GM21529 (cell line): ENCODE measurements around the gene SAT2.

Source experiments
- ATAC-seq: cut with Tn5 transposase; IDR thresholded peaks from one replicate; pipeline ENCODE4 v1.9.1; 2021; ENCODE audit not compliant: unreplicated experiment

SAT2 gene

DNA sequence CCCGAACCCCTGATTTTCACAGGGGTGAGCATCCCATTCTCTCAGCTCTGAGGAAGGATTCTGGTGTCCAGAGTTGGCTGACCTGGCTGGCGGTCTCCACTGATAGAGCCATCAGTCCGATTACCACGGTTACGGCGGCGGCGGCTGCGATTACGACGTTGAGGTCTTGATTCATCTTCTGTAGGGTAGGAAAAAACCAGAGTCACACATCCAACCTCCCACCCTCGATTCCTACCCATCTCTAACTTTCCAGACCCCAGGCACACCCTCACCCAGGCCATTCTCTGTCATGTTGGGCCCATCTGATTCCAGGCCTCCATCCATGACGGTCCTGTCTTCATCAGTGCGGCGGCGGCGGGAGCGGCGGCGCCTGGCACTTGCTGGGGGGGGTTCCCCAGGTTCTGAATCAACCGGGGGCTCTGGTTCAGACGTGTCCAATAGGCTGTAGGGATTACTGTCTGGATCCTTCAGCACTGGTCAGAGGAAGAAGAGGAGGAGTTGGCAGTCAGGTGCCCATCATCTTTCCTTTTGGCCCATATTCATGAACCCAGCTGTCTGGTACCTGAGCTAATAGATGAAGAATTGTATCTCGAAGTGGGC lies 35.1 kb downstream of the SAT2 start:
- ATAC-seq, result no peak

DNA sequence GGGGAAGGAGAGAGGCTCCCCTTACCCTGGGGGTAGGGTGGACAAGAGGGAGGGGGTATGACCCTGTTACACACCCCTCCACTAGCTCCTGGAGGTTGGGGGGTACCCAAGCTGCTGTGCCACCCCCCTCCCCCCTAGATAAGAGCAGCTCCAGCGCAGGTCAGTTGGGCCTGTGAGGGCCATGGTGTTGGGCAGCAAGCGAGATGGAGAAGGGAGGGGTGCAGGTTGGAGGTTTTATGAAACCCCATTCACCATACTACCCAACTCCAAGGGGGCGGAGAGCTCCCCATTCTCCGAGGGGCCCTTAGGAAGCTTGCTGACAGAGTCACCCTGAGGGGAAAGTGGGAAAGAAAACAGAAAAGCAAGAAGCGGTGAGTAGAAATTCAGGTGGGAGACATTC lies 36.0 kb downstream of the SAT2 start:
- ATAC-seq, result no peak

DNA sequence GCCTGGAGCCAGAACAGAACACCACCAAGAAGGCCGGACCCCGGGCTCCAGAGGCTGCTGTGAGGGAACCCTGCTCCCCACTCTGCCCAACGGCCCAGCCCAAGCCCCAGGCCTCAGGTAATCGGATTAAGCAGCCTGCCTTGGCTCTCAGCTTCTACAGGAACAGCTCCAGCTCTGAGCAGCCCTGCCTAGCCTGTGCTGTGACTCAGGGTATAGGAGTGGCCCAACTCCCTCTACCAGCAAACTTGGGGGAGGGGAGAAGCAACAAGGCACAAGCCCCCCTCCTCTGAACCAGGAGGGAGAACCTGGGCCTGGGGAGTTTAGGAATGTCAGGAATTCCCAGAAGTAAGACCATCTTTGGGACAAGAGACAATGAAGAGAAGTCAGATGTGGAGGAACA lies 36.9 kb downstream of the SAT2 start:
- no peak for ATAC-seq

DNA sequence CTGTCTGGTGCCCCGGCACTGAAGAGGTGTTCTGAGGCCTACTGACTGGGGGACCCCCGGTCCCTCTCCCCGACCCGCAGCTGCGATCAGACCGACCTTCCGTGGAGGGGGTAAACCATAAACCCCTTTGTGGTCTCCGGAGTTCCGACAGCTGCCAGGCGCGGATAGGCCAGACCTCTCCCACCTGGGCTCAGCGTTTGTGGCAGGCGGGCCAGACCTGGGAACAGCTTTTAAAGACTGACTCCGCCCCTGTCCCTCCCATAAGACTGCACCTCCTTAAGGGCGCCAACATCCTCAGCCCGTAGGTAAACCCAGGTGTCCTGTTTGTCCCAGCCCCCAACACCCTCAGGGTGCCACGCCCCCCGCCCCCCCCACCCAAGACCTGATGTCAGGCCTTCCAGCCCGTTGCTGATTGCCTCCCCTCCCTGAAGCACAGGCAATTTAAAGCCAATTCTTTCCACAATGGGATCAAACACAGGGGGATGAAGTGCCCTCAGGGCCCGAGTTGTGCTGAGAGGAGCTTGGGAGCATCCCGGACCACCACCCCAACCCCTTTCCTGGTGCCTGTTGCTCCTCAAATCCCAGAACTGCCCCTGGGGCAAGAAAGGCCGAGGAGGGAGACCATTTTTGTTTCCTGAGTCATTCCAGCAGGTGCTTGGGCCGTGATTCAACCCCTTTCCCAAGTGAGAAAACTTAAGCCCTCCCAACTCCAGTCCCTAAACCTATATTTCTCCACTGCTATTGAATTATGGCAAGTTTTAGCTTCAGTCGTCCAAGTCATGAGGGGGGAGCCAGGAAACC lies 37.5 kb downstream of the SAT2 start, which contains the start of gene SOX15:
Gene SOX15 (minus strand): TSS at position 204 of the 801 bp plus-strand sequence. CDS start 418 bp downstream, outside the sequence.
- no peak for ATAC-seq

DNA sequence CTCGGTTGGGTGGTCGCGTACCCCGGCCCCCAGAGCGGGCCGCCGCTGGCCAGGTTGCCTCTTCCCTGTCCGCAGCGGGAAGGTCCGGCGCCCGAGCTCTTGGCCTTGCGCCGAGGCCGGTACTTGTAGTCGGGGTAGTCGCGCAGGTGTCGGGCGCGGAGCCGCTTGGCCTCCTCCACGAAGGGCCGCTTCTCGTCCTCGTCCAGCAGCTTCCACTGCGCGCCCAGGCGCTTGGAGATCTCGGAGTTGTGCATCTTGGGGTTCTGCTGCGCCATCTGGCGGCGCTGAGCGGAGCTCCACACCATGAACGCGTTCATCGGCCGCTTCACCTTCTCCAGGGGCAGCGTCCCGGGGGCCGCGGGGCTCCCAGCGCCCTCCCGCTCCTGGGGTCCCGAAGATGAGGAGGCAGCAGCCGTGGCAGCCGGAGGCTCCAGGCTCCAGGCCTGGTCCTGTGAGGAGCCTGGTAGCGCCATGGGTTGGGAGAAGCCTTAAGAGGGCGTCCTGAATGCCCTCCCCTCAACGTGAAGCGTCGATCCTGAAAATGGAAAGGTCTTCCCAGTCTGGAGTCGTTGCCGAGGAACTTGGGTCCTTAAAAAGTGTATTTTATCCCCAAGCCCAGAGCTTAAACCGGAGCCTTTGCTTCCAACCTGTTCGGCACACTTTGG lies 38.3 kb downstream of the SAT2 start:
- no peak for ATAC-seq

DNA sequence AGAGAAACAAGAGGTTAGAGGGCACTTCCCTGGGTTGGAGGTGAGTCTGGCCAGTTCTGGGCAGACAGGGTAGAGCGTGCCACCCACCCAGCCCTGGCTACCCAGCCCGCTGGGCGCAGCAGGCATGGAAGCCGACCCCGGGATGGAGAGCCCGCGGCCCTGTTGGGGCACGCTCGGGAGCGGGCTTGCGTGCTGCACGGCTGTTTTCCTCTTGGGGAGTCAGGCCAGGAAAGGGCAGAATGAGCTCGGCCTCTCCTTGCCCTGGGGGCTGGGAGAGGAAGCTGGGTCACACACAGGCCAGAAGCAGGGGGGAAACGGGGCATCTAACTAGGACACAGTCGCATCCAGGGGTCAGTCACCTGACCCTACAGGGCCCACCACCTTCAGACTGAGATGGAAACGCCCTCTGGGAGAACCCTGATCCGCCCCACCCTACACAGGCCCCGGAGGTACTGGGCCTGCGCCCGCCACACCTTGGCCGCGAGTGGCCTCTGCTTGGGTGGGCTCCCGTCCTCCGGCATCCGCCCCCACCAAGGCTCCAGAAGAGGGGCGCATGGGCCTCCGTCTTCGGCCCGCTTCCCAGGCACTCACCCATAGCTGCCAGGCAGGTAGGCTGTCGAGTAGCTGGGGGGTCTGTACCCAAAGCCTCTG lies 38.9 kb downstream of the SAT2 start:
- ATAC-seq, result no peak

DNA sequence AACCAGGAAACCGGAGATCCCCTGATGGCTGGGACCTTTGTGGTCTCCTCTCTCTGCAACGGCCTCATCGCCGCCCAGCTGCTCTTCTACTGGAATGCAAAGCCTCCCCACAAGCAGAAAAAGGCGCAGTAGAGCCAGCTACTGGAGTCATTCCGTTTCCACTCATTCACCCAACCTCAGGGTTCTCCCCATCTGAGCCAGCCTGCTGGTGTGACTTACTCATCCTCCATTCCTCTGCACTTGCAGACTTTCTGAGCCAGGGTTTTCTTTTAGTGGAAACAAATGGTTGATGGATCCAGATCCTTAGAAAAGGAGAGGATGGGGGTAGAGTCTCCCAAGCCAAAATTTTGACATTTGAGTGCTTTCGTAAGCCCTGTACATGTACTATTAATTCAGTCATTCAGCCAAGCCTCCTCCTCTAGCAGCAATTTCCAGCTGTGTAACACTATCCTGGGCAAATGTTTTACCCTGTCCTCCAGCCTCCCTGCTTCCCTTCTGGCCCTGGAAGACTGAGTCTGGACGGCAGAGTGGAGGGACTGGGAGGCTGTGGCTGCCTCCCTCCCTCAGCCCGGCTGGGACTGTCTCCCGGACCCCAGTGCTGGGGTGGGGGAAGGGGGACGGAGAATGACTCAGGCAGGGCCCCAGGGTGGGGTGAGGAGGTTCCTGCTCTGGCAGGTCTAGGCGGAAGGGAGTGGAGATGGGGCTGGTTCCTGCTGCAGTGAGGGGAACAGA lies 40.0 kb downstream of the SAT2 start:
- no peak for ATAC-seq

DNA sequence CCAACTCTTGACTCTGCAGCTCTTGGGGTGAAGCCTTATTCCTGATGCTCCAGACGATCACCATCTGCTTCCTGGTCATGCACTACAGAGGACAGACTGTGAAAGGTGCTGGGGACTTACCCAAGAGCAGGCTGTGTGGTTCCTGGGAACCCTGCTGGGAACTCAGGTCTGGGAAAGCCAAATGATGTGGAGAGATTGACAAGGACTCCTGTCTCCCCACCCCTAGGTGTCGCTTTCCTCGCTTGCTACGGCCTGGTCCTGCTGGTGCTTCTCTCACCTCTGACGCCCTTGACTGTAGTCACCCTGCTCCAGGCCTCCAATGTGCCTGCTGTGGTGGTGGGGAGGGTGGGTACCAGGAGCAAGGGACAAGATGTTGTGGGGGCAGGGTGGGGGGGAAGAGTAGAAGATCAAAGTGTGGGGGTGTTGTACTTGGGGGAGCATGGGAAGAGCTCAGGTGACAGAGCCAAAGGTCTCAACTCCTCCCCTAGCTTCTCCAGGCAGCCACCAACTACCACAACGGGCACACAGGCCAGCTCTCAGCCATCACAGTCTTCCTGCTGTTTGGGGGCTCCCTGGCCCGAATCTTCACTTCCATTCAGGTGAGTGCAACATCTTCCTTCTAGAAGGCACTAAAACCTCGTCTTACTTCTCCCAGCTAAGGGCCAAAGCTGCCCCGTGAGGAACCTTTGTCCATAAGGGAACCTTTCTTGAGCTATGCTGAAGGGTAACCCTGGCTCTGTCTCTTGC lies 40.8 kb downstream of the SAT2 start:
- no peak for ATAC-seq

DNA sequence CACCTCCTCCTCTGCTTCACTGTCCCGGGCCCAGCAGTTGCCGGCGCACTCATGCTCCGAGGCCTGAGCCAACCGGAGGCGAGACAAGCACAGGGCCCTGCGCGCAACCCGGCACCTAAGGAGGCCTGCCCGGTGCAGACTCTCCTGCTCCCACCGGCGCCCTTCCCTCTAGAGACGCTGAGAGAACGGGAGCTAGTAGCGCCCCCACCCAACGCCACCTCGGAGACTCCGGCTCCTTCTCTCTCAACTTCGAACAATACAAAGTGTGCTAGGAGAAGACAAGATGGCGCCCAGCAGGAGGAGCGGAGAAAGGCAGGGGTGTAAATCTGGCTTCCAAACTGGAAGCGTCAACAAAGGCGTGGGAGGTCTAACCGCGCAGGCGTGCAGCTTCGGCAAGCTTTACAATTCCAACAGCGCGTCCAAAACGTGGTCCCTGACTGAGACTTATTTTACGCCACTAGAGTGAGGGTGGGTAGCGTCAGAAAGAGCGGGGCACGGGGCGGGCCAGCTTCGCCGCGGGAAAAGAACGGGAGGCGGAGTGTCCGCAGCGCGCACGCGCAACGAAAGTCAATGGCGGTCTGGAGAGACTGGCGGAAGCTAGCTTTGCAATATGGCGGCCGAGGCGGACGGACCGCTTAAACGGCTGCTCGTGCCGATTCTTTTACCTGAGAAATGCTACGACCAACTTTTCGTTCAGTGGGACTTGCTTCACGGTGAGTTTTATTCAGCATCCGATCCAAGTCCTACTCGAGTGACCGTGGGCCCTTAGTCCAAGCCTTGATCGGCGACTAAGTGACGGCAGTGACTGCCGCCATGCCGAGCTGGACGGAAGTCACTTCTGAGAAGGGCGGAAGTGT lies 44.1 kb downstream of the SAT2 start, which contains the start of gene MPDU1:
Gene MPDU1 (plus strand): TSS at position 600 of the 857 bp plus-strand sequence. CDS start 11 bp downstream, at position 611.
- ATAC-seq, result peak; percentile 61

DNA sequence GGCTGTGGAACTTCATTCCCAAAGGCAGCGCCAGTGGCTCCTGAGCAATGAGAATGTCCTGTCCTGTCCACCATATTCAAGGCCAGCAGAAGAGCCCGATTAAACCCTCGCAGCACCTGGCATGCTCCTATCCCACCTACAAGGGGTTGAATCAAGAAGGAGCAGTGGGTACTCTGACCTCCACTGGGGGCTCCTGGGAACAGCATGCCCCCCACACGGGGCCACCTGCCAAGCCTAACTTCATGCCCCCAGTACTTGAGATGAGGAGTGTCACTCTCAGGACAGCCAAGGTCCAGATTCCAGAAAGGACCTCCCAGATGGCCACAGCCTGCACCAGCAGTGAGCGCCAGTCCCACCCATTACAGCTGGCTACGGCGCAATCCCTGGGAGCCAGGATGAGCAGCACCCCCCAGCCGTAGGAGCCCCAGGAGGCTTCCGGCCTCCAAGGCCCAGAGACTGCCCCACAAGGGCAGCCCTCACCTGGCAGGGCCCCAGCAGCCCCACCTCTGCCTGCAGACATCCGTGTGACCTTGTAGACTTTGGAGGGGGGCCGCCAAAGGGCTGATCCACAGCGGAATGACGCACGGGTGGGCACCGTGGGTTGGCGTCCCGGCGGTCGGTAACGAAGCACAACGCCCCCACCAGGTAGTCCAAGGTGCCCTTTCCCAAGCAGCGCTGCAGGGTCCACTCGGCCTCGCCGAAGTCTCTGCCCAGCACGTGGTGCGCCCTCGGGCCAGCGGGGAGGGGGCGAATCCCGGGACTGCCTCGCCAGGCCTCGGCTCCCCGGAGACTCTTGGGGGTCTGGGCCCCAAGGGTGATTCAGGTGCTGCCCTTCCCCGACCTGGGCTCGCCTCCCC lies 45.0 kb downstream of the SAT2 start:
- no peak for ATAC-seq

DNA sequence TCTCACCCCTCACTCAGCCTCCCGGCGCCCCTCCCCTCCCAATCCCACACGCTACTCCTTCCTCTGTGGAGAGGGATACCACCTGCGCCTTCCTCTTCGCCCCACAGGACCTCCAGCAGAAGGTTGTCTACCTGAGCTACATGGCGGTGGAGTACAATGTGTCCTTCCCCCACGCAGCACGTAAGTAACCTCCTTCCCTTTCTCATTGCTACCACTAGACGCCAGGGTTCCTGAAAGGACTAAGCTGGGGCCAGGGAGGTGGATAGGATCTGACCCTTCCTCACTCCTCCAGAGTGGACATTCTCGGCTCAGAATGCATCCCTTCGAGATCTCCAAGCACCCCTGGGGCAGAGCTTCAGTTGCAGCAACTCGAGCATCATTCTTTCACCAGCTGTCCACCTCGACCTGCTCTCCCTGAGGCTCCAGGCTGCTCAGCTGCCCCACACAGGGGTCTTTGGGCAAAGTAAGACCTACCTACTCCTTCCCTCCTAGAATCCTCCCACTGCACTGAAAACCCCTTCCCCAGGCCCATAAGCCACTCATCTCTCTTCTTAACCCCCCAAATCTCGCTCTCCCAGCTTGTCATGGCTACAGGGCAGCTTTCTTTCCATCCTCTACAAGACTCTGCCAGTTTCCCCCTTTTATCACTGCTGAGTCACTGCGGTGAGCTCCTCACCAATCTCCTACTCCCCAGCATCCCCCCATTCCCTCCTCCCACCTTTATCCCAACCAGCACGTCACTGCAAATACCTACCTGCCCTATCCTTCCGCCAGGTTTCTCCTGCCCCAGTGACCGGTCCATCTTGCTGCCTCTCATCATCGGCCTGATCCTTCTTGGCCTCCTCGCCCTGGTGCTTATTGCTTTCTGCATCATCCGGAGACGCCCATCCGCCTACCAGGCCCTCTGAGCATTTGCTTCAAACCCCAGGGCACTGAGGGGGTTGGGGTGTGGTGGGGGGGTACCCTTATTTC lies 46.7 kb downstream of the SAT2 start:
- ATAC-seq, result no peak

DNA sequence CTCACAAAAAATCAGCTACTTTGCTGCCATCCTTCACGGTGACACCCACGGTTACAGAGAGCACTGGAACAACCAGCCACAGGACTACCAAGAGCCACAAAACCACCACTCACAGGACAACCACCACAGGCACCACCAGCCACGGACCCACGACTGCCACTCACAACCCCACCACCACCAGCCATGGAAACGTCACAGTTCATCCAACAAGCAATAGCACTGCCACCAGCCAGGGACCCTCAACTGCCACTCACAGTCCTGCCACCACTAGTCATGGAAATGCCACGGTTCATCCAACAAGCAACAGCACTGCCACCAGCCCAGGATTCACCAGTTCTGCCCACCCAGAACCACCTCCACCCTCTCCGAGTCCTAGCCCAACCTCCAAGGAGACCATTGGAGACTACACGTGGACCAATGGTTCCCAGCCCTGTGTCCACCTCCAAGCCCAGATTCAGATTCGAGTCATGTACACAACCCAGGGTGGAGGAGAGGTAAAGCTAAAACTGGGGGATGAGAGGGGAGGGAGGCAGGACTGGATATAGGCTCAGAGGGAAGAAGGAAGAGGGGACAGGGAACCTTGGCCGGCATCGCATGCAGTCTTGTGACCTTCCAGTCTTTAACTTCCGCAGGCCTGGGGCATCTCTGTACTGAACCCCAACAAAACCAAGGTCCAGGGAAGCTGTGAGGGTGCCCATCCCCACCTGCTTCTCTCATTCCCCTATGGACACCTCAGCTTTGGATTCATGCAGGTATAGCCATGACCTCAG lies 47.6 kb downstream of the SAT2 start:
- peak; percentile 0 for ATAC-seq

DNA sequence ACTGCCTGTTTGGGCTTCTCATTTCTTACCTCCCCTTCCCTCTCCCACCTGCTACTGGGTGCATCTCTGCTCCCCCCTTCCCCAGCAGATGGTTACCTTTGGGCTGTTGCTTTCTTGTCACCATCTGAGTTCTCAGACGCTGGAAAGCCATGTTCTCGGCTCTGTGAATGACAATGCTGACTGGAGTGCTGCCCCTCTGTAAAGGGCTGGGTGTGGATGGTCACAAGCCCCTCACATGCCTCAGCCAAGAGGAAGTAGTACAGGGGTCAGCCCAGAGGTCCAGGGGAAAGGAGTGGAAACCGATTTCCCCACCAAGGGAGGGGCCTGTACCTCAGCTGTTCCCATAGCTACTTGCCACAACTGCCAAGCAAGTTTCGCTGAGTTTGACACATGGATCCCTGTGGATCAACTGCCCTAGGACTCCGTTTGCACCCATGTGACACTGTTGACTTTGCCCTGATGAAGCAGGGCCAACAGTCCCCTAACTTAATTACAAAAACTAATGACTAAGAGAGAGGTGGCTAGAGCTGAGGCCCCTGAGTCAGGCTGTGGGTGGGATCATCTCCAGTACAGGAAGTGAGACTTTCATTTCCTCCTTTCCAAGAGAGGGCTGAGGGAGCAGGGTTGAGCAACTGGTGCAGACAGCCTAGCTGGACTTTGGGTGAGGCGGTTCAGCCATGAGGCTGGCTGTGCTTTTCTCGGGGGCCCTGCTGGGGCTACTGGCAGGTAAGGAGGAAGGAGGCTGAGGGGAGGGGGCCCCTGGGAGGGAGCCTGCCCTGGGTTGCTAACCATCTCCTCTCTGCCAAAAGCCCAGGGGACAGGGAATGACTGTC lies 48.4 kb downstream of the SAT2 start, which contains the start of gene CD68:
Gene CD68 (plus strand): TSS at position 638 of the 833 bp plus-strand sequence. CDS start 40 bp downstream, at position 678.
- ATAC-seq, result peak; percentile 54

DNA sequence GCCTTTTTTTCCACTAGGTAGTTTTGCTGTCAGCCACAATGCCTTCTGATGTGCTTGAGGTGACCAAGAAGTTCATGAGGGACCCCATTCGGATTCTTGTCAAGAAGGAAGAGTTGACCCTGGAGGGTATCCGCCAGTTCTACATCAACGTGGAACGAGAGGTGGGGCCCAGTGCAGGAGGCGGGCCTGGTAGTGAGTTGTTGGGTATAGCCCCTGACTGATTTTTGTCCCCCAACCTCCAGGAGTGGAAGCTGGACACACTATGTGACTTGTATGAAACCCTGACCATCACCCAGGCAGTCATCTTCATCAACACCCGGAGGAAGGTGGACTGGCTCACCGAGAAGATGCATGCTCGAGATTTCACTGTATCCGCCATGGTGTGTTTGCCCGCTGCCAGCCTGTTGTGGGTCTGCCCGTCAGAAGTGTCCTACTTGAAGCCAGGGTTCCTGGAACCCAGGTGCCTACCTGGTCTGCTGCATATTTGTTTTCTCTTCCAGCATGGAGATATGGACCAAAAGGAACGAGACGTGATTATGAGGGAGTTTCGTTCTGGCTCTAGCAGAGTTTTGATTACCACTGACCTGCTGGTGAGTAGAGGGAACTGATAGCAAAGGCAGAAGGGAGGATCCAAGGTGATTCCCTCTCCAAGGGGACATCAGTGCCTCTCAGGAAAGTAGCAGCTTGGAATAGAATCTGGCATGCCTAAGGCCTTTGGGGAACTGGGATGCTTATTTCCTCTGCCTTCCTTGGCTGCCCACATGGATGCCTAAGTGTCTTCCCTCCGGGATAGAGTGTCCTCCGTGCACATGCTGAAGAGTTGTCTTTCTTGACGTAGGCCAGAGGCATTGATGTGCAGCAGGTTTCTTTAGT lies 50.1 kb downstream of the SAT2 start:
- ATAC-seq, result no peak
